ENCODE results near the gene TRAK1. TPM values are rescaled to one million over a fixed set of nuclear protein-coding genes. Genes with fewer than 3 reads are reported as not detected.
A peak's percentile ranks its signal among the peaks of the same experiment; 100 is the strongest.

Gene TRAK1
- total and polyA plus RNA-seq, 5 donors: 91.7 to 249 (median 223) TPM

DNA sequence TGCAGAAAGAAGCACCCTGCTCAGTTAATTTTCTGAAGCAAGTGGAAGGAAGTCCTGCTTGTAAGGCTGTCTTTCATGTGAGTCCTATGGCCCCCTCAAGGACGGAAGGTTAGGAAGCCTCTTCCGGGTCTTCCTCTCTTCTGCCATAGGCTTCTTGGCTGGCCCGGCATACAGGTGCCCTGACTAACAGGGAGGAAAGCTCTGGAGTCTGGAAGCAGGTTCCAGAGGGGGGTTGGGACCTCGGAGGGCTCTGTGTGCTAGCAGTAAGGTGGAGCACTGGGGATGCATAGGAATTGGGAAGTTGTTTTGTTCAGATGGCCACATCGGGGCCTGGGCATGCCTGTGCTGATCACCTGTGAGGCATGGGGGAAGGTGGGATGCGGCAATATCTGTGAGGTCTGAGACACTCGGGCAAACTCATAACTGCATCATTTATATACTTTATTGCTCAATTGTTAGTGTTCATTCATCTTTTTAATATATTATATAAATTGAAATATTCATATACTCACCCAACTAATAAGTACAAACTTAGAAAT lies 49.6 kb downstream of the TRAK1 start:
- no peak overlapping the region for H3K27ac ChIP-seq (ENCODE audit: low read length)
- DNase-seq (no peak), ATAC-seq (no peak)
- no peaks in the 10 kb centered on the region for H3K27me3 ChIP-seq (ENCODE audit: control insufficient read depth, insufficient read depth)
- H3K4me1 ChIP-seq (ENCODE audit: control insufficient read depth, insufficient read depth, low read length): peaks cover 2% of the 10 kb centered on the region
- WGBS: 83% methylated on average over 7 of the region's 7 CpGs
- intact Hi-C loops (cut with DNase I): no loop called here
- no peaks in the 10 kb centered on the region for H3K9me3 ChIP-seq (ENCODE audit: control insufficient read depth, low read length)
- no peak overlapping the region for H3K4me3 ChIP-seq (ENCODE audit: low read length)

DNA sequence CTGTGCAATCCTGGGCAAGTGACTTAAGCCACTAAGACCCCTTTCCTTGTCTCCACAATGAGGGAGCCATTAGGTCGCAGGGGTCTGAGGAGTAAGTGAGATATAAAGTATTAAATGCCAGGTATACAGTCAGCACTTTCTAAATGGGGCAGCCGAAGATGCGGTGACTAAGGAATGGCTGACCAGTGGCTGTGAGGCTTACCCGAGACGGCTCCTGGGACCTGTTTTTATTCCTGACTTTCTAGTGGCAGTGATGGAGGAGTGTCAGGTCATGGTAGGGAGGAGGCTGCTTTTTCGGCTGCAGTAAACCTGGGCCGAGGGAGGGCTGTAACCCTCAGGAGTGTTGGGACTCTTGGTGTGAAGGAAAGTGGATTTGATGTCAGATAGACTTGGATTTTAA lies 52.3 kb downstream of the TRAK1 start:
- no peak for ATAC-seq

GRCh38 chr3:42144209-42144608 lies 53.1 kb downstream of the TRAK1 start:
- no peaks in the 10 kb centered on the region for H3K27me3 ChIP-seq (ENCODE audit: control insufficient read depth, insufficient read depth)
- peaks cover 6% of the 10 kb centered on the region for H3K4me1 ChIP-seq (ENCODE audit: control insufficient read depth, insufficient read depth, low read length)
- H3K9me3 ChIP-seq (ENCODE audit: control insufficient read depth, low read length): no peaks in the 10 kb centered on the region
- H3K27ac ChIP-seq (ENCODE audit: low read length): no peak overlapping the region
- DNase-seq (no peak), ATAC-seq (no peak)
- no peak overlapping the region for H3K4me3 ChIP-seq (ENCODE audit: low read length)
- intact Hi-C loops (cut with DNase I): no loop called here

More for the DNA sequence above, 52.3 kb downstream of the TRAK1 start:
- WGBS: 79% methylated on average over 7 of the region's 7 CpGs
- intact Hi-C loops (cut with DNase I): no loop called here
- peaks cover 2% of the 10 kb centered on the region for H3K4me1 ChIP-seq (ENCODE audit: control insufficient read depth, insufficient read depth, low read length)
- H3K27me3 ChIP-seq (ENCODE audit: control insufficient read depth, insufficient read depth): no peaks in the 10 kb centered on the region
- H3K9me3 ChIP-seq (ENCODE audit: control insufficient read depth, low read length): no peaks in the 10 kb centered on the region
- DNase-seq: no peak
- no peak overlapping the region for H3K4me3 ChIP-seq (ENCODE audit: low read length)
- H3K27ac ChIP-seq (ENCODE audit: low read length): no peak overlapping the region

DNA sequence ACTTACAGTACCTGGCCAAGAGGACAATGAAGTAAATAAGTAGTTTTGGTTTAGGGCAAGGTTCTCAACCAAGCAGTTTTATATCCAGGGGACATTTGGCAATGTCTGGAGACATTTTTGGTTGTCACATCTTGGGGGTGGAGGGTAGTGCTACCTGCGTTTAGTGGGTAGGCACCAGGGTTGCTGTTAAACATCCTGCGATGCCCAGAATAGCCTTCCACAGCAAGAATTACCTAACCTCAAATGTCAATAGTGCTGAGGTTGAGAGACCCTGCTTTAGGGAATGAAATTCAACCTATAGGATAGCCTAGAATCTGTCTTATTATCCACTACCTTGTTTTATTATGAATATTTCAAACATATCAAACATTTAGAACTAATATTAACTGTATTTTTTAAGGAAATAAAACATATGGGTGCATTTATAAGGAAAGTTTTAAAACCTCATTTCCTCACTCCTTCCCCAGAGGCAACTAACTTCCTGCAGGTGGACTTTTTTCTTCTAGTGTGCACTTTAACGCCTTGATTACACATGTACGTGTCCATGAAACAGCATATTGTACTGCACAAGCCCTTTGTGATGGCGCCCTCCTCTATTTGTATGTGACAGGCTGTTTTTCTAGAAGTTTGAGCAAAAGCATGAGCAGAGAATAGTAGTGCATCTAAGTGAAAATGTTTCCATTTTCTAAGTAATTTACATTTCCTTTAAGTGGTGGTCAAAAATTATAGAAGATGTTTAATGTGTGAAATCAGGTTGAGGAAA lies 57.1 kb downstream of the TRAK1 start:
- Histone ChIP-seq H3K27me3 (ENCODE audit: control insufficient read depth, insufficient read depth) (no peaks in the 10 kb centered on the region), H3K27ac (ENCODE audit: low read length) (no peak overlapping the region), H3K4me1 (ENCODE audit: control insufficient read depth, insufficient read depth, low read length) (peaks cover 13% of the 10 kb centered on the region), H3K9me3 (ENCODE audit: control insufficient read depth, low read length) (no peaks in the 10 kb centered on the region), H3K4me3 (ENCODE audit: low read length) (no peak overlapping the region)
- ATAC-seq: no peak
- 65% methylated on average over 5 of the region's 5 CpGs for WGBS
- intact Hi-C loops (cut with DNase I): no loop called here
- DNase-seq: no peak

DNA sequence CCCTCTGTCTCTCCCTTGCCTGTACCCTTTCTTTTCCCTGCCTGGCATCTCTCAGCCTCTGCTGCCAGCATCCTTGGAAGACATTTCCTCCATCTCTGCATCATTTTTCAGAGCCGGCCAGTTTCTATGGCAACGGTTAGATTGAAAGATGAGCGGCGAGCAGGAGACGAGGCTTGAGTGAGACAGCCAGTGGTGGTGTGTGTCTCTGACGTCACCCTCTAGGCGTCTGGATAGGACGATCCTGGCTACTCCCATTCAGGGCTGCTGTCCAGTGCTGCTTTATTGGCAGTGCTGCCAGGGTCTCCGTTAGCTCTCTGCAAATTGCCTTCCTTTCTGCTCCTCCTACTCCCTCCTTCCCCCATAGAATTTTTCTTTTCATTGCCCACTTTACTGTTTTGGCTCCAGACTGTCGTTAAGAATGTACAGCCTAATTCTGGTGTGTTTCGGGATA lies 57.9 kb downstream of the TRAK1 start:
- intact Hi-C loops (cut with DNase I): no loop called here
- 22% methylated on average over 11 of the region's 11 CpGs for WGBS
- peak; percentile 96 to 97 for ATAC-seq
- H3K4me3 ChIP-seq (ENCODE audit: low read length): no peak overlapping the region
- peaks cover 12% of the 10 kb centered on the region for H3K4me1 ChIP-seq (ENCODE audit: control insufficient read depth, insufficient read depth, low read length)
- H3K27ac ChIP-seq (ENCODE audit: low read length): no peak overlapping the region
- H3K9me3 ChIP-seq (ENCODE audit: control insufficient read depth, low read length): no peaks in the 10 kb centered on the region
- peak; percentile 81 to 90 (median 88) for DNase-seq
- no peaks in the 10 kb centered on the region for H3K27me3 ChIP-seq (ENCODE audit: control insufficient read depth, insufficient read depth)

GRCh38 chr3:42149532-42149931 lies 58.4 kb downstream of the TRAK1 start:
- H3K9me3 ChIP-seq (ENCODE audit: control insufficient read depth, low read length): no peaks in the 10 kb centered on the region
- intact Hi-C loops (cut with DNase I): no loop called here
- peaks cover 12% of the 10 kb centered on the region for H3K4me1 ChIP-seq (ENCODE audit: control insufficient read depth, insufficient read depth, low read length)
- no peak for DNase-seq
- no peak overlapping the region for H3K4me3 ChIP-seq (ENCODE audit: low read length)
- 87% methylated on average over 8 of the region's 8 CpGs for WGBS
- H3K27me3 ChIP-seq (ENCODE audit: control insufficient read depth, insufficient read depth): no peaks in the 10 kb centered on the region
- no peak overlapping the region for H3K27ac ChIP-seq (ENCODE audit: low read length)
- no peak for ATAC-seq

DNA sequence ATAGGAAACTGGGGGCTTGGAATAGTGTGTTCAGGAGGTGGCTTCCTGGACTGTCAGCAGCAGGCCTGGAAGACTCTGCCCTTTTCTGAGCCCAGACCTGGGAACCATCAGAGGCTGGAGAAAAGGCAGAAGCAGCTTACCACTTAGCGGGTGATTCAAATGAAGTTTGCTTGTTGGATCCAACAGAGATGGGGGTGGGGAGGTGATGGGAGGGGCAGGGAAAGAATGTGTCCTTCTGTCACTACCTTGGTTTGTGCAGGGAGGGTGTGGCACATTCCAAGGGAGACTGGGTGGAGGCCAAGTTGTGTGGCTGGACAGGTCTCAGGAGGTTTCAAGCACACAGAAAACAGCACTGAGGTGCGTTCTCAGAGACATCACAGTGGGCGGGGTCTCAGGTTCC lies 58.8 kb downstream of the TRAK1 start:
- Histone ChIP-seq H3K27ac (ENCODE audit: low read length) (no peak overlapping the region), H3K9me3 (ENCODE audit: control insufficient read depth, low read length) (no peaks in the 10 kb centered on the region), H3K4me1 (ENCODE audit: control insufficient read depth, insufficient read depth, low read length) (peaks cover 12% of the 10 kb centered on the region), H3K4me3 (ENCODE audit: low read length) (no peak overlapping the region), H3K27me3 (ENCODE audit: control insufficient read depth, insufficient read depth) (no peaks in the 10 kb centered on the region)
- DNase-seq: no peak
- 91% methylated on average over 3 of the region's 3 CpGs for WGBS
- peak in 1 of 2 donors; percentile 13 for ATAC-seq
- intact Hi-C loops (cut with DNase I): no loop called here

DNA sequence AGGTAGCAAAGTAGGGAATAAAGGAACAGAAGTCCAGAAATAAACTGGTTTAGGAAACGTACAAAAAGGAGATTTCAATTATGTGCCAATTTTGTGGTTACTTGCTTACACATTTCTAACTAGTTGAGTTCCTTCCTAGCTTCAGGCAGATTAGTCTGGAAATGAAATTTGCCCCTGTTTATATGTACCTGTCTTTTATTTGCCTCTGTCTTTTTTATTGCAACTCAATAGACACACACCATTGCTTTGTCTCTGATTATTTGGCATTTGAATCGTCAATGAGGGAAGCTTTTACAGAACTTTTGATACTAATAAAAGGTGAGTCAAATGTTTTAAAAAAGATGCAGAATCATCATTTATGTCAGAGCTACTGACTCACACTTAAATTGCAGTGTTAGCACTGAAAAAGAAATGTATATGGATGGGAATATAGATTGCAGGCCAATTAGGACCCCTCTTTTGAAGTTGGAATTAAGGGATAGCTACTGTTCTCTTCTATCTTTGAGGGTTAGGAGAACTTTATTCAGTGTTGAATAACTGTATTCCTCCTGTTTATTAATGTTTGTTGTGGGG lies 60.5 kb downstream of the TRAK1 start:
- H3K4me3 ChIP-seq (ENCODE audit: low read length): no peak overlapping the region
- H3K27ac ChIP-seq (ENCODE audit: low read length): no peak overlapping the region
- H3K4me1 ChIP-seq (ENCODE audit: control insufficient read depth, insufficient read depth, low read length): peaks cover 12% of the 10 kb centered on the region
- no peak for DNase-seq
- WGBS: 67% methylated on average over 2 of the region's 2 CpGs
- no peaks in the 10 kb centered on the region for H3K9me3 ChIP-seq (ENCODE audit: control insufficient read depth, low read length)
- intact Hi-C loops (cut with DNase I): no loop called here
- H3K27me3 ChIP-seq (ENCODE audit: control insufficient read depth, insufficient read depth): no peaks in the 10 kb centered on the region
- ATAC-seq: no peak

GRCh38 chr3:42152193-42152592 lies 61.0 kb downstream of the TRAK1 start:
- intact Hi-C loops (cut with DNase I): no loop called here
- Histone ChIP-seq H3K4me3 (ENCODE audit: low read length) (no peak overlapping the region), H3K27me3 (ENCODE audit: control insufficient read depth, insufficient read depth) (no peaks in the 10 kb centered on the region), H3K27ac (ENCODE audit: low read length) (no peak overlapping the region), H3K4me1 (ENCODE audit: control insufficient read depth, insufficient read depth, low read length) (peaks cover 12% of the 10 kb centered on the region), H3K9me3 (ENCODE audit: control insufficient read depth, low read length) (no peaks in the 10 kb centered on the region)
- DNase-seq: no peak
- 88% methylated on average over 5 of the region's 5 CpGs for WGBS
- ATAC-seq: no peak

DNA sequence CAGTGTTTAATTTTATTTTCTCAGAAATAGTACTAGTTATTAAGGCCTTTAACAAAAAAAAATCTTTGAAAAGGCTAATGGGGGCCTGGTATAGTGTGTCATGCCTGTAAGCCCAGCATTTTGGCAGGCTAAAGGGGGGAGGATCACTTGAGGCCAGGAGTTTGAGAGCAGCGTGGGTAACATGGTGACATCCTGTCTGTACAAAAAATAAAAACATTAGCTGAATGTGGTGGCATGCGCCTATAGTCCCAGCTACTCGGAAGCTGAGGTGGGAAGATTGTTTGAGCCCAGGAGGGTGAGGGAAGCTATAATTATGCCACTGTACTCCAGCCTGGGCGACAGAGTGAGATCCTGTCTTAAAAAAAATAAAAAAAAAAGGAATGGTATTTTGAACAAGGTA lies 61.9 kb downstream of the TRAK1 start:
- Histone ChIP-seq H3K4me3 (ENCODE audit: low read length) (no peak overlapping the region), H3K4me1 (ENCODE audit: control insufficient read depth, insufficient read depth, low read length) (peaks cover 12% of the 10 kb centered on the region), H3K27me3 (ENCODE audit: control insufficient read depth, insufficient read depth) (no peaks in the 10 kb centered on the region), H3K9me3 (ENCODE audit: control insufficient read depth, low read length) (no peaks in the 10 kb centered on the region), H3K27ac (ENCODE audit: low read length) (no peak overlapping the region)
- intact Hi-C loops (cut with DNase I): no loop called here
- 60% methylated on average over 4 of the region's 4 CpGs for WGBS
- DNase-seq: no peak
- peak in 1 of 2 donors; percentile 36 for ATAC-seq

Data from right cardiac atrium (tissue), 5 donors.